Cardiac muscle cell (in vitro differentiated cells and primary cell): ENCODE data around the gene KCNA3. TPM values are rescaled to one million over a fixed set of nuclear protein-coding genes. Genes with fewer than 3 reads are reported as not detected.

Source experiments
- DNase-seq, 2 donors: peaks; one replicate each; pipeline versions ENCODE4 v3.0.0 to v3.0.0-alpha.2; 2010 to 2017; ENCODE audit warnings: low read depth in 1 of 2, low spot score in 1 of 2
- H3K27ac ChIP-seq: fragments of 200-600 bp; sonication (generic); 2 replicates; pipeline ENCODE4 v1.5.1; 2016
- H3K27me3 ChIP-seq: fragments of 200-600 bp; sonication (generic); 2 replicates; pipeline ENCODE4 v1.6.0; 2016; ENCODE audit warnings: control low read depth
- H3K36me3 ChIP-seq: fragments of 200-600 bp; sonication (generic); 2 replicates; pipeline ENCODE4 v1.5.1; 2016; ENCODE audit warnings: control low read depth
- H3K4me1 ChIP-seq: fragments of 200-600 bp; sonication (generic); 2 replicates; pipeline ENCODE4 v1.8.1; 2017; ENCODE audit warnings: low read depth, mild to moderate bottlenecking, mixed run types
- H3K4me3 ChIP-seq: fragments of 200-600 bp; sonication (generic); 2 replicates; pipeline ENCODE4 v1.5.1; 2016; ENCODE audit warnings: mild to moderate bottlenecking
- H3K9me3 ChIP-seq: fragments of 200-600 bp; sonication (generic); 2 replicates; pipeline ENCODE4 v1.5.1; 2017; ENCODE audit warnings: low read depth, mild to moderate bottlenecking, control low read depth
- polyA plus RNA-seq: library from polyadenylated mRNA; unstranded; fragments of >200 nt; fragmentation: Nextera tagmentation; extraction: Ambion mirVana; gene quantifications from 2 replicates; pipeline ENCODE4 v1.2.1, GENCODE V29; 2016
- total RNA-seq: library from RNA; depleted of rRNA; stranded (reverse); fragments of >200 nt; gene quantifications from 2 replicates; pipeline ENCODE4 v1.2.3, GENCODE V29; 2016
- TF ChIP-seq, protein P1 (sequence below): IDR thresholded peaks from 2 replicates; pipeline ENCODE4 v1.5.1; 2012; ENCODE audit warnings: low read depth, mild to moderate bottlenecking, low read length

The KCNA3 gene
- total and polyA plus RNA-seq, 2 experiments from 2014 or later = 0.09 TPM; not detected in 1

DNA sequence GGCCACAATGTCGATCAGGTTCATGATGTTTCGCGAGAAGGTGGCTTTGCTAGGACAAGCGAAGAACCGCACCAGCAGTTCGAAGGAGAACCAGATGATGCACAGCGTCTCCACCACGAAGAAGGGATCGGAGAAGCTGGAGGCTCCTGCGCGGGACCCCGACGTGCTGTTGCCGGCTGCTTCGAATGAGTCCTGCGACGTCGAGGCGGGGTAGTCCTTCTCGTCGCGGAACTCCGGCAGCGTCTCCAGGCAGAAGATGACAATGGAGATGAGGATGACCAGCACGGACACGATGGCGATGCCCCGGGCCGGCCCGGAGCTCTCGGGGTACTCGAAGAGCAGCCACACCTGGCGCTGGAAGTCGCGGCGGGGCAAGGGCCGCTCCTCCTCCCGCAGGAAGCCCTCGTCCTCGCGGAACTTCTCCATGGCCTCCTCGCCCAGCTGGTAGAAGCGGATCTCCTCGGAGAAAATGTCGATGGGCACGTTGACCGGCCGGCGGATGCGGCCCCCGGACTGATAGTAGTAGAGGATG lies 869 bp downstream of the KCNA3 start:
- Histone ChIP-seq H3K27ac (no peak overlapping the region), H3K9me3 (no peaks in the 10 kb centered on the region), H3K27me3 (peaks cover 91% of the 10 kb centered on the region), H3K4me1 (no peaks in the 10 kb centered on the region), H3K4me3 (peak overlapping the region; percentile 39), H3K36me3 (no peaks in the 10 kb centered on the region)
- TF ChIP-seq, protein P1, sequence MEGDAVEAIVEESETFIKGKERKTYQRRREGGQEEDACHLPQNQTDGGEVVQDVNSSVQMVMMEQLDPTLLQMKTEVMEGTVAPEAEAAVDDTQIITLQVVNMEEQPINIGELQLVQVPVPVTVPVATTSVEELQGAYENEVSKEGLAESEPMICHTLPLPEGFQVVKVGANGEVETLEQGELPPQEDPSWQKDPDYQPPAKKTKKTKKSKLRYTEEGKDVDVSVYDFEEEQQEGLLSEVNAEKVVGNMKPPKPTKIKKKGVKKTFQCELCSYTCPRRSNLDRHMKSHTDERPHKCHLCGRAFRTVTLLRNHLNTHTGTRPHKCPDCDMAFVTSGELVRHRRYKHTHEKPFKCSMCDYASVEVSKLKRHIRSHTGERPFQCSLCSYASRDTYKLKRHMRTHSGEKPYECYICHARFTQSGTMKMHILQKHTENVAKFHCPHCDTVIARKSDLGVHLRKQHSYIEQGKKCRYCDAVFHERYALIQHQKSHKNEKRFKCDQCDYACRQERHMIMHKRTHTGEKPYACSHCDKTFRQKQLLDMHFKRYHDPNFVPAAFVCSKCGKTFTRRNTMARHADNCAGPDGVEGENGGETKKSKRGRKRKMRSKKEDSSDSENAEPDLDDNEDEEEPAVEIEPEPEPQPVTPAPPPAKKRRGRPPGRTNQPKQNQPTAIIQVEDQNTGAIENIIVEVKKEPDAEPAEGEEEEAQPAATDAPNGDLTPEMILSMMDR = no peak
- DNase-seq = no peak

DNA sequence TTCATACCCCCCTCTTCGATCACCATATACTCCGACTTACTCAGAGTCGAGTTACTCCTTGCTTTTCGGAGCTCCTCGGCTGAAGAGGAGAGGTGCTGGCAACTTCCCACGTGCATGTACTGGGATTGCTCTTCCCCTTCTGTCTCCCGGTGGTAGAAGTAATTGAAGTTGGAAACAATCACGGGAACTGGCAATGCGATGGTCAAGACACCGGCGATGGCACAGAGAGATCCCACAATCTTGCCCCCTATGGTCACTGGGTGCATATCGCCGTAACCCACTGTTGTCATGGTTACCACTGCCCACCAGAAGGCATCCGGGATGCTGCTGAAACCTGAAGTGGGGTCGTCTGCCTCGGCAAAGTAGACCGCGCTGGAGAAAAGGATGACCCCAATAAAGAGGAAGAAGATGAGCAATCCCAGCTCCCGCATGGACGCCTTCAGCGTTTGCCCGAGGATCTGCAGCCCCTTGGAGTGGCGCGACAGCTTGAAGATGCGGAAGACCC lies 1.5 kb downstream of the KCNA3 start:
- no peak overlapping the region for H3K27ac ChIP-seq
- no peak overlapping the region for H3K4me3 ChIP-seq
- no peaks in the 10 kb centered on the region for H3K9me3 ChIP-seq
- H3K4me1 ChIP-seq = no peaks in the 10 kb centered on the region
- TF ChIP-seq, protein P1 = no peak
- DNase-seq = no peak
- peaks cover 96% of the 10 kb centered on the region for H3K27me3 ChIP-seq
- H3K36me3 ChIP-seq = no peaks in the 10 kb centered on the region

GRCh38 chr1:110672753-110673108 lies 2.0 kb downstream of the KCNA3 start:
- no peak for DNase-seq
- Histone ChIP-seq H3K4me1 (no peaks in the 10 kb centered on the region), H3K27ac (no peak overlapping the region), H3K9me3 (no peaks in the 10 kb centered on the region), H3K27me3 (peaks cover 95% of the 10 kb centered on the region), H3K4me3 (no peak overlapping the region), H3K36me3 (no peaks in the 10 kb centered on the region)
- TF ChIP-seq, protein P1 = no peak

- peak in 1 of 2 donors; percentile 23 for DNase-seq
- peaks cover 89% of the 10 kb centered on the region for H3K27me3 ChIP-seq
- H3K4me1 ChIP-seq = no peaks in the 10 kb centered on the region
- no peaks in the 10 kb centered on the region for H3K36me3 ChIP-seq
- H3K4me3 ChIP-seq = no peak overlapping the region
- TF ChIP-seq, protein P1 = no peak
- H3K9me3 ChIP-seq = no peaks in the 10 kb centered on the region
- H3K27ac ChIP-seq = no peak overlapping the region
Observed at GRCh38 chr1:110672001-110672752, 2.6 kb downstream of the KCNA3 start.

GRCh38 chr1:110671361-110671760 lies 3.4 kb downstream of the KCNA3 start:
- no peak overlapping the region for H3K4me3 ChIP-seq

More at GRCh38 chr1:110671361-110671760, 3.4 kb downstream of the KCNA3 start:
- no peak overlapping the region for H3K27ac ChIP-seq
- TF ChIP-seq, protein P1 = no peak
- H3K27me3 ChIP-seq = peaks cover 81% of the 10 kb centered on the region
- H3K4me1 ChIP-seq = no peaks in the 10 kb centered on the region
- H3K9me3 ChIP-seq = no peaks in the 10 kb centered on the region
- H3K36me3 ChIP-seq = no peaks in the 10 kb centered on the region
- no peak for DNase-seq
